ENCODE measurements around the gene NMRK1.

The NMRK1 gene

DNA sequence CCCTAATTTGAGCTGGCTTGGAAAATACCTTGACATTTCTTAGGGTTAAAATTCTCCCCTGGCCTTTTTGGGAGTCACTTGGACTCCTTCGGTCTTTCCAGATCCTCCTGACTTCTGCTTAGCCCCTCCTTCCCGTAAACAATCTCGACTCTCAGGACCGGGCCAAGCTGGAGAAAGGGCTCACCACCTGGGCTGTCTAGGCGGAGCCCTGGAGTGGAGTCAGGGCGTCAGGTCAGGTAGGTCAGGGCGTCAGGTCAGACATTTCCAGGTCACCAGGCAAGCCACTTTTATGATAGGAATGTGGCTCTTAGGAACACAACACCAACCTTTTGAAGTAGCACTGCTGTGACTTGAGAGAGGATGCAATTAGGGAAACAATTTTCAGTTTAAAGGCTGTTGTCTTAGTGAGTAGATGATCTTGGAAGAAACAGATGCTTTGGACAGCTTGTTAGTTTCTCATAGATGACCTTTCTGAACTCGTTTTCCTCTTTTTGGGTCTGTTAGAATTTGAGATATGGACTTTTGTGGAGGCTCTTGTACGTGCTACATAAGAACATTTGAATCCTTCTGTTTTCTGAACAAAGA, 13.1 kb upstream of the NMRK1 start:
- DNase-seq, result no peak

DNA sequence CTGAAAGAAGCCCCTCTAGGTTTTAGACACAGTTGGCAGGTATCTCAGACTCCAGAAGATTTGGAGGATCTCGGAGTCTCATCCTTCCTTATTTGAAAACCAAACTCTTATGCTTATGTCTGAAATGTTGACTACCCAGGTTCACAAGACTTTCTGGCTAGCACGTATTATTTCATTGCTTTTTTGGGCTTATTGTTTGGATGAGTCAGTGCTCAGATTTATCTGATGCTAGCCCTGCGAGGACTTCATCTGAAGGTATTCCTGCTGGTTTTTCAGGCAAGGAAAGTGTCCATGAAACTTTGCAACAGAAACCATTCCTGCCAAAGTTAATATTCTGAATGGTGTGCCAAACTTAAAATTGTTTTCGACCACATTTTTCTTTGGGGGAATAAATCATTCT, 8.8 kb upstream of the NMRK1 start:
- no peak for DNase-seq

DNA sequence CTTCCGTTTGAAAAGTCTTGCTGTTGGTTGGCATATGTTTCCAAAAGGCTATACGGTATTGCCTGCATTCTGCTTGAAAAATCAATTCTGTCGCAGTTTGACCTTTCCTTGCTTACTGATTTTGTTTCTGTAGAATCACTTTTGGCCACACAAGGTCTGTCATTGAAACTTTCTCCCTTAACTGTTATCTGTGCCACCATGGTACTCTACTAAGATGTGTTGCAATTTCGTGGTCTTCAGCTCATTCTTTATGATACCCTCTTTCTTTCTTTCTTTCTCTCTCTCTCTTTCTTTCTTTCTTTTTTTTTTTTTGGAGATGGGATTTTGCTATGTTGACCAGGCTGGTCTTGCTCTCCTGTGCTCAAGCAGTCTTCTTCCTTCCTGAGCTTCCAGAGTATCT, 4.8 kb upstream of the NMRK1 start:
- no peak for DNase-seq

DNA sequence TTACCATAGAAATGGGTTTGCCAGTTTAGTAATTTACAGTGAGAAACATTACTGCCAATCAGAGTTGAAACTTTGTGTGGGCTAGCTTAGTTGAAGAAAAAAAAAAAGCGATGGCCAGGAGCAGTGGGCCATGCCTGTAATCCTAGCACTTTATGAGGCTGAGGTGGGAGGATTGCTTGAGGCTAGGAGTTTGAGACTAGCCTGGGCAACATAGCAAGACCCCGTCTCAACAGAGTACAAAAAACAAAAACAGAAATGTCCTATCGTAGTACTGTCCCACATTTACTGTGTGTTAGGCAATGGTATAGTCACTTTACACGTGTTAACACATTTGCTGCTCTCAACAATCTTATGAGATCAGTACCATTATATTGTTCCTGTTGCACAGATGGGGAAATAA, 2.6 kb upstream of the NMRK1 start:
- DNase-seq, result no peak

DNA sequence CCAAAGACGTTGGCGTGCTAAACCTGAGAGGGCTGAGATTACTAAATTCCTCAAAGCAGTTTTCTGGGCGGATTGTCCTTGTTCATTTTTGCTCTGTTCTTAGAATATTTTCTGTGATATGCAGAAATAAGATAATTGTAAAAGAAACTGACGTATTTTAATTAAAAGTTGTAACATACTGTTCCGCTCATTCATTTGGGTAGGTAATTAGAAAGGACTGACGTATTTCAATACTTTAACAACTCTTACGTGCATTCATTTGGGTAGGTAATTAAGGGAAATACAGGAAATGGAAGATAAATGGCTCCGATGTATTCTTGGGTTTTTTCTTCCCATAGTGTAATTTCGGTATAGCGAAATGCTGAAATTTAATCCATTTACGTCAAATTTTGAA, 1.4 kb upstream of the NMRK1 start:
- DNase-seq, result no peak

DNA sequence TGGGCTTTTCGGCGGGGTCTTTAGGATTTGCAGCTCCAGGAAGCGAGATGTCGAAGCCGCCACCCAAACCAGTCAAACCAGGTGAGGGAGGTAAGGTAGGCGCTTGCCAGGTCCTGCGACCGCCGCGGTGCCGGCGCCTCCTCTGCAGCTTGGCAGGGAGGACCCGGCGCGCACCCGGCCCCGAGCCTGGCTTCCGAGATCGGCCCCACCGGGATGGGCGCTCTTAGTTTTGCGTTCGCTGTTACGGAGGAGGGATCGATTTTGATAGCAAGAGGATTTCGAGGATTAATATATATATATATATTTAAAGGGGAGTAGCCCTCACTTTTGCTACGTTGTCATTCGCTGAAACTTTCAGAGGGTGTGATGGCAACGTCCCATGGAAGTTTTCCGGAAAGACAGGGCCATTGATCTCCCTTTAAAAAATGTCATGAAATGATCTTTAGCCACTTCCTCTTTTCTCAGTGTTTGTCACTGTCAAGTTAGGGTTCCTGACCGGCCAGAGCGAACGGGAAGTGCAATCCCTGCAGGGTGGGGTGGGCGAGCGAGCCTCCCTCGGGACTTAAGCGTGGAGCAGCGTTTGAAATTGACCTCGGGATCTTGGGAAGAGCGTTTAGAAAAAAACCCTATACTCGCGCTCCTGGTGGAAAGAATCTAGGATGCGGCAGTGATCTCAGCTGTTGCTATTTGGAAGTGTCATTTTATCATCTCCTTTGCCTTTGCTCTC, 854 bp upstream of the NMRK1 start:
- peak; percentile 28 for DNase-seq

DNA sequence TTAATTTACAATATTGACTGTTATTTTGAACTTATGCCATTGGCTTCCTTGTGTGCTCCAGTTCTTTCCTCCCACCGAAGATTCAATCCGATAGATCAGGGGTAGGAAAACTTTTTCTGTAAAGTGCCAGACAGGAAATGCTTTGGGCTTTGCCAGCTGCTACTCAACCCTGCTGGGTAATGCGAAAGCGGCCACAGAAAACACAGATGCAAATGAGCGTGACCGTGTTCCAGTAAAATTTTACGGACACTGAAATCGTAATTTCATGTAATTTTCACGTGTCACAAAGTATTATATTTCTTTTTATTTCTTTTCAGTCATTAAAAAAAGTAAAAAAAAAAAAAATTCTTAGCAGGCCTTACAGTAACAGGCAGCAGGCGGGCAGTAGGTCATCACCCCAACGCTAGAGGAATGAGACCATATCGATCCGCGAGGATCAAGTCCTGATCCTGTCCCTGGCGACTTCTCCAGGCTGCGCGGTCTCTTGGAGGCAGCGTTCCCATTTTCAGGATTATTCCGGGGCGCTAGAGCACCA, 599 bp downstream of the NMRK1 start:
- DNase-seq, result no peak

DNA sequence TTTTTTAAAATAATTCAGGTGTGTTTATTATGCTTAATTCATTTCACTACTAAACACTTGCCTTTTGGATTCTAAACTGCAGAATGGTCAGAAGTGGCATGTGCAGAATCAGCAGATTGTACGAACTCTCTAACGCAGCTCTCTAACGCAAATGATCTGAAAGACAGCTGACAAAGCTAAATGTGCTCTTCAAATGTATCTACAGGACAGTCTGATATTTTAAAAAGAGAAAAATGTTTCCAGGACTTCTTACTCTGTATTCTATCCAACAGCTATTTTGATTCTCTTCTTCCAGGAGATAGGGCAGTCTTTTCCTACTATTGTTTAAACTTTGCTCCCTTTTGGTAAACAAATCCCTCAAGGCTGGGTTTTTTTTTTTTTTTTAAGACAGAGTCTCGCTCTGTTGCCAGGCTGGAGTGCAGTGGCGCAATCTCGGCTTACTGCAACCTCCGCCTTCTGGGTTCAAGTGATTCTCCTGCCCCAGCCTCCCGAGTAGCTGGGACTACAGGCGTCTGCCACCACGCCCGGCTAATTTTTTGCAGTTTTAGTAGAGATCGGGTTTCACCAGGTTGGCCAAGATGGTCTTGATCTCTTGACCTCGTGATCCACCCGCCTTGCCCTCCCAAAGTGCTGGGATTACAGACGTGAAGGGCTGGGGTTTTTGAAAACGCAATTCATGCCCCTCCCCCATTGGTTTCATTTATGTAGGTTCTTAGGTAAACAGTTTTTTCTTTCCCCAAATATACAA, 1.2 kb downstream of the NMRK1 start:
- DNase-seq, result no peak

DNA sequence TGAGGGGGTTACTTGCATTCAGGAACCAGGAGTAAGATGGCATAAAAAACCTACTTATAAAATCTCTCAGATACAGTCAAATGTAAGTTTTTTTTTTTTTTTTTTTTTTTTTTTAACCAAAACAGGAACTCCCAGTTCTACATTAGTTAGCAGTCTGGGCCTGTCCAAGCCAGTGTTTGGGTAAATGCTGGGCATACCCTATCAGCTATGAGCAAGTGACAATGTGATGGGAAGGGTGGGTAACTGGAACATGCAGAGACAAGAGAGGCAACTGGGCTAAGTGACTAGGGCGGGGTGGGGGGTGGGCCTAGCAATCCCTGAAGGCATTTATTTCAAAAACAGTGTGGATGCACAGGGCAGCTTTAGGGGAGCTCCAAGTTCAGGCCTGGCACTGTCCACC, 2.3 kb downstream of the NMRK1 start:
- DNase-seq, result no peak

DNA sequence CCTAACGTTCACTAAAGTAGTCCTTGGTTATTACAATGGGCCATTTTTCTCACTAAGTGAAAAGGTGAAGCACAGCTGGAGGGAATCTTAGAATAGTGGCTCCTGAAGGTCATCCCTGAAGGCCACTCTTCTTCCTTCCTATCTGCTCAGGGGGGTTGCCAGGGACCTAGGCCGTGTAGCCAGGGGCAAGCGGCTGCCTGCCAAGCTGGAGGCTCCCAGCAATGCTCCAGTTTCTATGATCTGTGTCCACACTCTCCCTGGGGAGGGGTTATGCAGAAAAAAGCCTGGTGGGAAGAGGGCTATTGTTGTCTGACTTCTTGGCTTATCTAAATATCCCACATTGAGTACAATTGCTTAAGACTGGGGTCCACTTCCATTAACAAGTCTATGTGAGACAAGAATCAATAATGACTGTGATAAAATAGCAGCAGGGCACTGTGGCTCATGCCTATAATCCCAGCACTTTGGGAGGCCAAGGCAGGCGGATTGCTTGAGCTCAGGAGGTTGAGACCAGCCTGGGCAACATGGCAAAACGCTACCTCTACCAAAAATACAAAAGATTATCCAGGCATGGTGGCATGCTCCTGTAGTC, 3.8 kb downstream of the NMRK1 start:
- DNase-seq, result no peak

DNA sequence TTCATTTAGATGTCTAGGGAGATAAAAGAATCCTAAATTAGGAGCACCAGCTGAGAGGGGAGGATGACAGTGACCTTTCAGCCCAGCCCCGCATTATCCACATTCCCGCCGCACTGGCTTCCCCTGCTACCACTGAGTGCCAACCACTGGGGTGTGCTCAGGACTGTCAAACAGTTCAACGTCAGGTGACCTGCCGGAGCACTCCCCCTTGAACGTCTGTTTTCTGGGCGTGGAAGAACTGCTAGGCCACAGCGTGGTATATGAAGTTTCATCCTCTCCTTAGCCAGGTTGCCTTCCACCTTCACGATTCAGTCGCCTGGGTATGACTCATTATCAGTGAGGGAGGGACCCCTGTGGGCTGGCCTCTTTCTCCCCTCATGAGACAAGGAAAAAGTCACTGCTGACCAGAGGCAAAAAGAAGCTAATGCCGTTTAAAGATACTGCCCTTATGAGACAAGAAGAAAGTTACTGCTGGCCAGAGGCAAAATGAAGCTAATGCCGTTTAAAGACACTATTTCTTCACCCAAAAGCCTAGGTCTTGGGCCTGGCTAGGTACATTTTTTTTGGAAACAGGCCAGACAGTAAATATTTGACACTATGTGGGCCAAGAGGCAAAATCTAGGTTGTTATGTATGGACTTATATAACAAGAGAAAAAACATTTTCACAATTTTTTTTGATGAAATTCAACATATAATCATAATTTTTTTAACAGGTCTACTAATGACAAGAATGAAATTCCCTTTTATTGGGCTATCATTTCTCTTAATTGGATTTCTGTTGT, 4.6 kb downstream of the NMRK1 start:
- DNase-seq, result no peak

DNA sequence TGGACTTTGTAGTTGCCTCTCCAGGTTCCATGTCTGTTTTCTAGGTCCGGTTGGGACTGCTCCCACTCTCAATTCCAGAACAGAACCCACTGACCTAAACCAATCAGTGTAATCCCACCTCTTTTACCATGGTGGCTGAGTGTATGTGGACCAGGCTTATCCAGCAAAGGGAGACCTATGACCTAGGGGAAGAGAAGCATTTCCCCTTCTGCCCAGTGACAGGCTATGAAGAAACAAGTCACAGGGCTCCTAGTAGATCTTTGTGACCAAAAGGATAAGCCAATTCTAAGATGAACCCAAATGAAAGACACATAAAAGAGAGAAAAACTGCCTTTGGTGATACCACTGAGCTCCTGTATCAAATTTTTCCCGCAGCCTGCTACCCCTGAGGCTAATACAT, 6.3 kb downstream of the NMRK1 start:
- DNase-seq, result no peak

DNA sequence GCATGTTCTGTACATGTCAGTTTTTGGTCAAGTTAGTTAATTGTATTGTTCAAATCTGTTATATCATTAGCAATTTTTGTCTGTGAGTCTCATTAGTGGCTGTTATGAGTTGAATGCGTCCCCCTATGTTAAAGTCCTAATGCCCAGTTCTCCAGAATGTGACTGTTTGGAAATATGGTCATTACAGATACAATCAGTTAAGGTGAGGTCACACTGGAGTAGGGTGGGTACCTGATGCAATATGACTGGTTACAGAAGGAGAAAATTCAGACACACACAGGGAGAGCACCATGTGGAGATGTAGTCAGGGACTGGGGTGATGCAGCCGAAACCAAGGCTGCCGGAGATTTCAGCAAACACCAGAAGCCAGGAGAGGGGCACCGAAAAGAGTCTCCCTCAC, 15.1 kb downstream of the NMRK1 start:
- DNase-seq, result no peak

DNA sequence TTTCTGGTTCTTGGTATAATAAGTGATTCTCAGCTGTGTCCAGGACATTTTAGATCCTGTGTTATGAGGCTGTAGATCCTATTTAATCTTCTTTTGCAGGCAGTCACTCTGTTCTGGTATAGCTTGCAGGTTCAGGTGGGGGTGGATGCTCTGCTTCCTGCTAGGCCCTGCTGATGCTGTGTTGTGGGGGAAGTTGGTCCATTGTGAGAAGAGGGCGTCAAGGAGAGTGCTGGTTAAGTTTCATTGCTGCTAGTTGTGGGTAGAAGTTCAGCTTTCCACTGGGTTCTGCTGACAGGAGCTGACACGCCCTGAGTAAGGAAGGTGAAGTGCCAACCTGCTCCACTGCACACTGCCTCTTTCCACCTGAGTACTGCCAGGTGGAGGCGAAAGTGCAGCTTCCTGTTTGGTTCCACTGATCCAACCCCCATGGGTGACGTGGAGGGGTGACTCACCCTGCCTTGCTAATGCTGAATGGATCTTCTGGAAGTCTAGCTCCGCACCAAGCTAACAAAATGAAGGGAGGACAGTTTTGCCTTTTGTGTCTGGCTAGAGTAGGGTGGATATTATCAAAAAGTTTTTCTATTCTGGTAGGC, 16.3 kb downstream of the NMRK1 start:
- no peak for DNase-seq

DNA sequence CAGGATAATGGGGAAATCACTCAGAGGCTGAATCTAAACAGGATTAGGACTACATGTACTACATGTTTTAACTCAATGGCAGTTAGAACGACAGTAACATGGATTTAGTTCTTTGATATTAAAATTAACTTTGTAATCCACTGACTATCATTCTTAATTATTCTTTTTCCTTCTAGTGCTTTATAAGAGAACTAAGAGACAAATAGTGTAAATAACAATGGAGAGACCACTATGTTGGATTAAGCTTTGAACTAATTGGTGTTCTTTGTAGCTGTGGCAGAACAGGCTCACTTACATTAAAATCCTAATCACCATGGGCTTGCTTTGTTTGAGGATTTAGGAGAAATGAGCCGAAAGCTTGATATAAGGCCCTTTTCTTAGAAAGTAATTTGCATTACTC, 18.8 kb downstream of the NMRK1 start:
- DNase-seq, result no peak

DNA sequence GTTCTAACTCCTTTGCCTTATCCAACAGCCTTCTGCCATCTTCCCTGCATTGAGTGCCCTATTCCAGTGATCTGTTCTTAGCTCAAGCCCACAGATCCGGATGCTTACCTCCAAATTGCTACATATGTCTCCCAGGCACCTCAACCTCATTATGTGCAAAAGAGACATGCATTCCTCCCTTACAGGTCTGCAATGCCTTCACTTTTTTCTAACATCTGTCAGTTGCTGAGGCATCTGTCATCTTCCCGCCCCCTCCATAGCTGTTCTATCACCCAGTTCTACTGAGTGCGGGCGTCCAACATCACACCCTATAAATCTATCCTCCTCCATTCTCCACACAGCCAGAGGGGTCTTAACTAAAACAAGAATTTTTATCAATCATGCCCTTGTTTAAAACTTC, 20.1 kb downstream of the NMRK1 start:
- DNase-seq, result no peak

DNA sequence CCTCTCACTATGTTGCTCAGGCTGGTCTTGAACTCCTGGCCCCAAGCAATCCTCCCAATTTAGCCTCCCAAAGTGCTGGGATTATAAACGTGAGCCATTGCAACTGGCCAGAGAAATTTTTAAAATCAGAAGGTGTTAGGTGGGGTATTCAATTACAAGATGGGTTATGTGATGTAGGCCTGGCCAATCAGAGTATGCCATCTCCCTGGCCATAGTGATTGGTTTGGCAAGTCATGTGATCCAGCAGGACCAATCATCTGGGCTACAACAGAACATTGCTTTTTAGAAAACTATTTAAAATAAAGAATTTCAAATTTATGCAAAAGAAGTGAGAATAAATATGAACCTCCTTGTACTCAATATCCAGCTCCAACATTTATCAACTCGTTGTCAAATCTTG, 22.4 kb downstream of the NMRK1 start:
- DNase-seq, result no peak

DNA sequence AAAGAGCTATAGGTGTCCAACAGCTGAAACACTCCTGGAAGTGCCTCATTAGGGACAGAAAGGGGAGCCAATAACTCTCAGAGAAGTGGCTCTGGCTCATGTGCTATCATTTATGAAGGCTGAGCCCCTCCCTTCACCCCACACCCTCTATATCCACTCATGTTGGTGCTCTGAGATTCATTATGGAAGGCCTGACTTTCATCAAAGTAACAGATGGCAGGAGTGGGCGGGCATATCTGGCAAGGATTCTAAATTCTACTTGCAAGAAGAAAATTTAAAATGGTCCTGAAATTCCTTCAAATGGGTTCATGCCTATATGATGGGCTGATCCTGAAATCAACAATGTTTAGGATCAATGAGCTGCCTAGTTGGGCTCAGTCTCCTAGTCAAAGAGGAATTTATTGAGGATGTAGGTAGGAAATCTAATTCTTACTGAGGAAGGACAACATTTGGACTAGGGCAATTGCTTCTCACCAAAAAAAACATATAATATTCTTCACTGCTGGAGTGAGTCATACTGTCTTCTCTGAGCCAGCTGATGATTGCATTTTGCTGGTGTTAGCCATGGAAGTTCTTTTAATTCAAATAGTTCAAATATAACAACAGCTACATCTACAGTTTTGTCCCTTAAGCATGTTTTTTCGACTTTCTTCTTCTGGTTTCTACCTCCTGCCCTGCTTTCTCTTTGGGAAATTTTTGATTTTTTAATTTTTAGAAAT, 23.5 kb downstream of the NMRK1 start:
- no peak for DNase-seq

DNA sequence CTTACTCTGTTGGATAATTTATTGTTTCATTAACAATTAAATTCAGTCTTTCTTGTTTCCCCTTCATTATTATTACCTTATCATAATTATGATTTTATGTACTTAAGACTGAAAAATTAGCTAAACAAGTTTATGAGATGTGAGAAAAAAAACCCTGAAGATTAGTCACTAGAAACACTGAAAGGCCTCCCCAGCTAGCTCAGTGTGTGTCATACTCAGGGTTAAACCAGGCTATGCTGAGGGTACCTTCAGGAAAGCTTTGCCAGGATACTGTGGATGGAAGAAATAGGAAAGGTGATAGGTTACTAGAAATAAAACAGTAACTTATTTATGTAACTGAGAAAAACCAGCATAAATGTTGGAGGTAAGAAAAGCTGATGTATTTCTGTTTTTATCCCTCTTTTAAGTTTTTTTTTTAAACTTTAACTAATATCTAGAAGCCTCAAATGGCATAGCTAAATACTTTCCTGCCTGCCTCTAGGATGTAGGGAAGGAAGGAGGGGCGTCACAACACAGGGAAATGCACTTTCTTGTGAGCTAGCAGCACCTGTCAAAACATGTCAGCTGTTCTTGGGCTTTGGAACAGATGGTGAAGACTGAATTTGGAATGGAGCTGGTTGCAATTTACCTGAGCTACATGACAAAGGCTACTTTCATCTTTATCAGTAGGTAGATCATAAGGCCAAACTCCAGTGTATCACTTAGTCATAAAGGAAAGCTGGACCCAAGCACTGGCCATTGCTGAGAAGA, 24.2 kb downstream of the NMRK1 start:
- no peak for DNase-seq

DNA sequence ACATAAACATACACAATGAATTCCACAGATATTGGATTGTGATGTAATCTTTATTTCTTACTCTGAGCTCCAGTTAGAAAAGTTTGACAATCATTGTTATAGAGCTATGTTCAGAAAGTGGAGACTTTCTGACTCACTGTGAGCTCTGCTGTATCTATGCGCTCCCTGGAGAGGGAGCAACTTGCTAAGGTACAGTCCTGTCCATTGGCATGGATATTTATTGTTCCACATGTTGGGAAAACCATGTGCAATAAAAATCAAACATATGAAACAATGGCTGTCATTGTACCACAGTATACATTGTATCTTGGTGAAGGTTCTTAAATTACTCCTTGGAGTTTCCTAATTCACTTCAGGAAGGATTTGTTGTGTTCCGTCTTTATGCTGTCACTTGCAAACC, 26.8 kb downstream of the NMRK1 start:
- DNase-seq, result no peak

DNA sequence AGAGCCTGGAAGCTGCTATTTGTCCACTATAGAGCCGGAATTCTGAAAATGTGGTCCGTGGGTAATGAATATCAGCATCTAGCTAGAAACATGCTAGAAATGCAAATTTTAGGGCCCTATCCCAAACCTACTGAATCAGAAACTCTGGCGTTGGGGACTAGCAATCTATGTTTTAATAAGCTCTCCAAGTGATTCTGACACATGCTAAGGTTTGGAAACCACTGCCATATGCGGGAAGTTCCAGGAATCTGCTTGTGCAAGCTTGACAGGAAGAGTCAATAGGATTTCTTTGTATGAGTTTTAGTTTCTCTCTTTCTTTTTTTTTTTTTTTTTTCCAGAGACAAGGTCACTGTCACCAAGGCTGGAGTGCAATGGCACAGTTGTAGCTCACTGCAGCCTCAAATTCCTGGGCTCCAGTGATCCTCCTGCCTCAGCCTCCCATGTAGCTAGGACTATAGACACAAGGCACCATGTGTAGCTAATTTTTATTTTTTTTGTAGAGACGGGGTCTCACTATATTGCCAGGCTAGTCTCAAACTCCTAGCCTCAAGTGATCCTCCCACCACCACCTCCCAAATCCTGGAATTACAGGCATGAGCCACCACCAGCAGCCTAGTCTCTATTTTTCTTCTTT, 33.5 kb downstream of the NMRK1 start:
- DNase-seq, result no peak
